Suppressor macrophage treated with lipopolysaccharide for 1 hour (primary cell): ENCODE data around the gene TNPO2.
A peak's percentile ranks its signal among the peaks of the same experiment; 100 is the strongest.

ENCODE experiments used
- DNase-seq, 3 donors: peaks; one replicate each; pipeline ENCODE4 v3.0.0-alpha.2; 2020 to 2022

TNPO2 gene

DNA sequence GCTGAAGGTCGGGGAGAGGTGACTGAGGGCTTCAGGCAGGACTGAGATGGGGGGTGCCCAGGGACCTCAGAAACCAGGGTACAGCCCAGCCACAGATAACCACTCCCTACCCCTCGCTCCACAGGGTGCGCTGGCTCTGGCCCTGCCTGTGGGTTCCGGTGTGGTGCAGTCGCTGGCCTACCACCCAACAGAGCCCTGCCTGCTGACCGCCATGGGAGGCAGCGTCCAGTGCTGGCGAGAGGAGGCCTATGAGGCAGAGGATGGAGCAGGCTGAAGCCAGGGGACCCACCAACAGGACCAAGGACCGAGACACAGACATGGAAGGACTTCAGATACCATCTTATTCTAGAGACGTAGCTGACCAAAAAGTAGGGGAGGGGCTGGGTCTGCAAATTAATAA is 48.3 kb downstream of the TNPO2 start:
- DNase-seq, result no peak

GRCh38 chr19:12672744-12673143 is 51.0 kb downstream of the TNPO2 start:
- no peak for DNase-seq

- no peak for DNase-seq
These were observed 53.4 kb downstream of the TNPO2 start for GRCh38 chr19:12670159-12670928.

- peak; percentile 89 to 90 (median 89) for DNase-seq
These were observed 54.2 kb downstream of the TNPO2 start for GRCh38 chr19:12669270-12670158.

DNA sequence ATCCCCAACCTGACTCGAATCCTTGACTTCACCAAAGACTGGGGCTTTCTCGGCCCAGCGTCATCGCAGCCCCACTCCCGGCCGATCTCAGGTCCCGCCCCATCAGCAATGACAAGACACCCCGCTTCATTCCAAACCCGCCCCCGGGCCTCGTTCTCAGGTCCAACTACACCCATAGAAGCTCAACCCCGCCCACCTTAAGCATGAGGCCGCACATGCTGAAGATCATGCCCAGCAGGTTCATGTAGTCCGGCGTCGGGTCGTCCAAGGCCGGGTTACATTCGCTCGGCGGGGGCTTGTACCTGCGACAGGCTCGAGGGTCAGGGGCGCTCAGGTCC is 54.8 kb downstream of the TNPO2 start:
- peak; percentile 80 to 90 (median 82) for DNase-seq

GRCh38 chr19:12668346-12668745 is 55.4 kb downstream of the TNPO2 start:
- DNase-seq, result no peak

DNA sequence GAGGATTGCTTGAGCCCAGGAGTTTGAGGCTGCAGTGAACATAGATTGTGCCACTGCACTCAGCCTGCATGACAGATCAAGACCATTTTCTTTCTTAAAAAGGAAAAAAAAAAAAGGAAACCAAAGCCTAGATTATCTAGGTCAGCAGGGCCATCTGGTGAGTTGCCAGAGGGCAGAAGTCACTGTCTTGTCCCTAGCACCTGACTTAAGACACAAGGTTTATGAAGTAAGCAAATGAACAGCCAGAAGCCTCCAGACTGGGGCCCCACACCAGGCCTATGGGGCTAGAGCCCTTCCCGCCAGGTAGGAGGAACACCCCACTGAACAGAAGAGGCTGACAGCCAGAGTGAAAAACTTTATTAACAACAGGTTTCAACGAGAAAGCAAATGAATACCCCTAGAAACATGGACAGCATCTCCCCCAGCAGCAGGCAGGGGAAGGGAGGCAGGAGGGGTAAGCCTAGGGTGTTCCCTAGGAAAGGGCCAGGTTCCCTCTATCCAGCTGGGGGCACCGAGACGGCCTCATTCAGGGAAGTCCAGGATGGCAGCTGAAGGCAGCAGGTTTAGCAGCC is 55.9 kb downstream of the TNPO2 start:
- DNase-seq, result peak in 1 of 3 donors; percentile 10

DNA sequence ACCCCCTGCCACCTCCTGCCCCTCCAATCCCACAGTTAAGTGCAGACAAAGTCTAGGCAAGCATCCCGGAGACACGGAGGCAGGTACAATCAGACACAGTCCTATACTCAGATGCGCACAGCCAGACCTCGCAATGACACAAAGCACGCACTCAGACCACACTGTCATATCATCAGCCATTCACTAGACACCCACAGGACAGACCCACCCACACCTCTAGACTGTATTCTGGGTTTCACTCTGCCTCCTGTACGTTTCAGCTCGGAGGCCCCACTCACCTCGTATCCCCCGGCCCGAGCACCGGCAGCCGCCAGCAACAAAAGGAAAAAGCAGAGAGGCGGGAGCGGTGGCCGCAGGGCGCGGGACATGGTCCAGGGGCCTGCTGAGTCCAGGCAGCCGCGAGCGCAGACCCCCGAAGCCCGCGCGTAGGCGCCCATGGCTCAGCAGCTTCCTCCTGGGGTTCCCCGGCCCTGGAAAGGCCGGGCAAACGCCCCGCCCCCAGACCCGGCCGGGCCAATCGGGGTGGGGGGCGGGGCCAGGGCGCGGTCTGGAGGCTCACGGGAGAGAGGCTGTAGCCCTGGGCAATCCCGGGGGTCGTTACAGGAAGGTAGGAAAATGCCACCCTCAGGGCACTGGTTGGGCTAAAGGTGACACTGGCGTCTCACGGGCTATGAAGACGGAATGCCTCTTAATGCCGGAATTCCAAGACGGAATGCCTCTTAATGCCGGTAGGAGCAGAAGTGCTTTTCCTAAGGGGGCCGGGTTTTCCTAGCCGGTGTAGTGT is 57.3 kb downstream of the TNPO2 start, which contains the start of the genes MAN2B1 and WDR83:
TSS of gene MAN2B1 (minus strand) at position 478 of the 784 bp plus-strand sequence. CDS start at position 437, 41 bp downstream.
TSS of gene WDR83 (plus strand) at position 543 of the 784 bp plus-strand sequence. CDS start 2,984 bp downstream, outside the sequence.
- peak; percentile 93 to 98 (median 96) for DNase-seq

DNA sequence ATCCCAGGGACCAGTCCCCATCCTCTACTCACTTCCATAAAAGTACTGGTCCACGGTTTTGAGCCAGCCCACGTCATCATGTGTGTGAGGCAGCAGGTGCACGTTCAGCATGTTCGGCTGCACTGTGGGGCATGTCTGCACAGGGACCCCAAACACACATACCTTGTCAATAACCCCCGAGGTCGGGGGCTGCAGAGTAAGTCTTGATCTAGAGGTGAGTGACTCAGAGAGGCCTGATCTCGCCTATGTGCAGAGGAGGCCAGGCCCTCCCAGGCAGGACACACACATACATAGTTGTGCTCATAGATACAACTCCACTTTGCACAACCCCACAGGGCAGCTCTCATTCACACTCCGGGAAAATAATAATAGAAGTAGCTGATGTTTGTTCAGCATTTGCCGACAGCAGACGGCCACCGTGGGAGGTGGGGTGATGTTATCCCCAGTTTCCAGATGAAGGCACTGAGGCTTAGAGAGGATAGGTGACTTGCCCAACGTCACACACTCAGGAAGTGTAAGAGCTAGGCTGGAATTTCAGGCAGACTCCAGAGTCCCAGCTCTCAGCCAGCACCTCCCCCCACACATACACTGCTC is 58.0 kb downstream of the TNPO2 start:
- peak; percentile 51 to 53 (median 52) for DNase-seq

DNA sequence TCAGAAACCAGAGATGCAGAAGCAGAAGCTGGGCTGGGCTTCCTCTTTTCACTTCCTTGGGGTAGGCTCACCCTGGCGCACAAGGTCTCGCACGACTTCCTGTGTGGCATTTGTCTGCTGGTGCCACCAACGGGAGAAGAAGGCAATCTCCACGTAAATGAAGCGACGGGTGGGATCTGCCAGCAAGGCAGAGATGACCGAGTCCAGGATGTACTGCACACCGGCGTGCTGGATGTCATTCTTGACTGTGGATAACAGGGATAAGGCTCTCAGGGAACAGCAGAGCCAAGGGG is 58.5 kb downstream of the TNPO2 start:
- peak; percentile 93 to 95 (median 94) for DNase-seq

DNA sequence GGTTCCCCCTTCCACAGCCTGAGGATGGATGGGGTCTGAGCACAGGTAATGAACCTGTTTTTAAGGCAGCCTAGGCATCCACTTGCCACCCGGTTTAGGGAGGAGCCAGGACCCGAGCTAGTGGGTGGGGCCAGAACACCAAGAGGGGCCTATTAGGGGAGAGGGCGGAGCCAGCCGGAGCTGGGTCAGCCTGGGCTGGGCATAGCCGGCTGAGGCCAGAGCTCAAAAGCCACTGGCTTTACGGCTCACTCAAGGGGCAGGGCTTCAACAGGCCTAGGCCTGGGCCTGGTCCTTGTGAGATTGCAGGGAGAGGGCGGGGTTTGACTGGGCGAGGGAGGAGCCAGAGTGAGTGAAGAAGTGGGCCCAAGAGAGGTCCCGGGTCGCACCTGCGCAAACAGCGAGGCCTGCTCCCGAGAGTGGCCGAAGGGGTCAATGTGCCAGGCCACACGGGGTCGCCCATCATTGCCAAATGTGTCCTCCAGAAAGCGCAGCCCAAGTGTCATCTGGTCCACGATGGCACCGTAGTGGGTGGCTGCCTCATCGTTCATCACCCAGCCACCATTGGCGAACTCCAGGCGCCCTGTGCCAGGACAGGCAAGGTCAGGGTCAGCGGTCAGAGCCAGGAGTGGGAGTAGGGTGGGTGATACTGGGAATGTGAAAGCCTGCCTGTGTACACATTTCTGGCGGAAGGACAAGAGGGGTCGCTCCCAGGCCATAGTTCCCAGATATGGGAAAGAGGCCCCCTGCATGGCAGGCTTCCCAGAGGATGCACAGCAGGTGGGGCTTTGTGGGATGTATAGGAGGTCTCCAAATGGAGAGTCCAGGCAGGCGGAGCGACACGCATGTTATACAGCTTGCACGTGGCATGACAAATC is 59.1 kb downstream of the TNPO2 start:
- DNase-seq, result no peak

DNA sequence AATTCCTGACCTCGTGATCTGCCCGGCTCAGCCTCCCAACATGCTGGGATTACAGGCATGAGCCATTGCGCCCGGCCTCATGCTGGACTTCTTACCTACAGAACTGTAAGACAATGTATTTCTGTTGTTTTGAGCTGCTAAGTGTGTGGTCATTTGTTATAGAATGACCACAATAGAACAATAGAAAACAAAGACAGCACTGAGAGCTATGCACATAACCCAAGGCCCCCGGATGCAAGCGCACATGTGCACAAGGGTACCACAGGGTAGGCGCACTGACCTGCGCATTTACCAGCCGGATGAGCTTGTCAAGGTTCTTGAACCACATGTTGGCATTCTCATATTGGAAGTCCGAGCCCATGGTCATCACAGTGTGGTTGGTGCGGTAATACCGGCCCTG is 62.8 kb downstream of the TNPO2 start:
- DNase-seq, result no peak

GRCh38 chr19:12657966-12658365 is 65.8 kb downstream of the TNPO2 start:
- DNase-seq, result no peak

- peak in 2 of 3 donors; percentile 28 to 42 for DNase-seq
These were observed 66.7 kb downstream of the TNPO2 start for GRCh38 chr19:12656899-12657571.

DNA sequence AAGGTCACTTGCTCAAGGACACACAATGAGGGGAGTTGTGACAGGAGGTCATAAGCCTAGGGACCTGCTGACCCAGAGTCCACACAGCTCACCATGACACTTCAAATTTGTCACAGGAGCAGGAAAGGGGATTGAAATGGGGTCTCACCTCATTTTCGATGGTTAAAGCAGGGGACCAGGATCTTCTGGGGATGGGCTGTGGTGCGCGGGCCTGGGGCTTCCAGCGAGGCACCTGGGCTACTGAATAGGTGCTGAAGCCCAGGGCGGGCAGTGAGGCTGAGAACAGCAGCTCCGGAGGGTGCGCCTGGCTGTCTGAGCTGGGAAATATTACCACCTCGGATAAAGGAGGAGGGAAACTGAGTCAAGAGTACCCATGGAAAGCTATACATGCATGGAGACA is 68.2 kb downstream of the TNPO2 start:
- no peak for DNase-seq

DNA sequence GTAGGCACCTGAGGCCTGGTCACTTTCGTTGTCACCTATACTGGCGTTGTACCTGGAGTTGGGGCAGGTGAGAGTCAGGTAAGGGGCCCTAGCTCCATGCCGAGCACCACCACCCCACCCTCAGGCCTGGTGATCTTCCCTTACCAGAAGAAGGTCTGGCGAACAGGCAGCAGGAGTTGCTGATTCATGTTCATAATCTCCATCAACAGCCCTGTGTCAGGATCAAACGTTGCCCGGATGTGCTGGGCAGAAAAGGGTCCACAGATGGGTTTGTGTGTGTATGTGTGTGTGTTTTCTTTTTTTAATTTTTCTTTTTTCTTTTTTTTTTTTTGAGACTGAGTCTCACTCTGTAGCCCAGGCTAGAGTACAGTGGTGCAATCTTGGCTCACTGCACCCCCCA is 71.5 kb downstream of the TNPO2 start:
- no peak for DNase-seq

DNA sequence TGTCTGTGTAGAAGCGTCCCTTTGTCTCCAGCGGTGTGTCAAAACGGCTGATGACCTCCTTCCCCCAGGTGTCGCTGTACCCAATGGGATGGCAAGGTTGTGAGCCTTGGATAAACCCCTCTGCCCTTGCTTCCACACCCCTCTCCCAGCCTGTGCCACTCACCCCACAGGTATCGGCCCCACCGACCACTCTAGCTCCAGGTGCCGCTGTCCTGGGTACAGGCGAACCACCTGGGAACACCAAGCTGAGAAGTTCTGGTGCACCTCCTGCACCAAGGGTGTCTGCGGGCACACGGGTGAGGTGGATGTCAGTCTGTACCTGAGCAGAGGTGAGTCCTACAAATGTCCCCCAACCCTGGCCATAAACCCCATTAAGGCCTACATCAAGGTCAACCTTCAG is 73.8 kb downstream of the TNPO2 start:
- DNase-seq, result no peak
